Ovary (tissue), 9 donors: Measurements from ENCODE around the gene ZNF133. TPM values are rescaled to one million over a fixed set of nuclear protein-coding genes. Genes with fewer than 3 reads are reported as not detected.

Experiments
- DNase-seq, 5 donors: peaks; one replicate each; pipeline ENCODE4 v3.0.0-alpha.2; 2019 to 2020
- H3K27ac ChIP-seq, 2 donors: fragments of 200-600 bp; one replicate each; pipeline versions ENCODE4 v1.5.1 to v1.8.0; 2019 to 2022
- H3K27me3 ChIP-seq: fragments of 200-600 bp; one replicate; pipeline ENCODE4 v1.8.0; 2022
- H3K36me3 ChIP-seq: fragments of 200-600 bp; sonication (generic); one replicate; pipeline ENCODE4 v1.5.1; 2019
- H3K4me1 ChIP-seq: one replicate; pipeline ENCODE4 v1.8.1; 2013; ENCODE audit warnings: mild to moderate bottlenecking, moderate library complexity; ENCODE audit not compliant: insufficient read depth
- H3K4me3 ChIP-seq: fragments of 200-600 bp; sonication (generic); one replicate; pipeline ENCODE4 v1.5.1; 2017
- H3K9me3 ChIP-seq, 2 donors: fragments of 200-600 bp in 1 of 2; sonication (generic) in 1 of 2; one replicate each; pipeline versions ENCODE4 v1.5.1 to v1.8.1; 2013 to 2019; ENCODE audit warnings: mild to moderate bottlenecking in 1 of 2, moderate library complexity in 1 of 2
- CTCF ChIP-seq, 3 donors: fragments of 450-650 bp in 2 of 3; fragments of 200-600 bp in 1 of 3; IDR thresholded peaks; one replicate each; pipeline versions ENCODE4 v1.5.1 to v1.8.0; 2016 to 2022; ENCODE audit warnings: antibody characterized with exemption in 3 of 3, mild to moderate bottlenecking in 1 of 3
- EP300 ChIP-seq: sonication (generic); formaldehyde crosslinking; IDR thresholded peaks from one replicate; pipeline ENCODE4 v1.6.1; 2017; ENCODE audit warnings: antibody characterized with exemption
- POLR2A ChIP-seq: fragments of 450-650 bp; IDR thresholded peaks from one replicate; pipeline ENCODE4 v1.6.1; 2017; ENCODE audit warnings: antibody characterized with exemption, mild to moderate bottlenecking, moderate library complexity
- WGBS, 3 donors: extraction: QIAGEN DNeasy Blood & Tissue Kit in 1 of 3; methylation state at CpG; one replicate each; pipeline versions ENCODE4 v1.1.5 to v1.1.7; 2013 to 2017; 5-methylcytosine and 5-hydroxymethylcytosine counted together
- intact Hi-C, 4 donors: fragments of 100-400 bp; cut with DNase I; formaldehyde crosslinking; loops; one replicate each; pipeline versions ENCODE4 v1.11.0 to v1.15.1; 2022 to 2023
- polyA plus RNA-seq, 2 donors: library from polyadenylated mRNA; stranded (reverse); fragments of 200-250 nt in 1 of 2; fragments of 350-450 nt in 1 of 2; fragmentation: Illumina TruSeq in 1 of 2; extraction: RNeasy Lipid Tissue Mini Kit (QIAGEN cat#74804) in 1 of 2; gene quantifications; one replicate each; pipeline ENCODE4 v1.2.3, GENCODE V29; 2013 to 2014
- total RNA-seq, 7 donors: library from RNA; depleted of rRNA in 2 of 7; stranded (reverse); fragments of >200 nt in 2 of 7; fragmentation: NEBNext Ultra II Directional in 3 of 7; extraction: Animal tissue kit (Norgen Biotek cat#: 25700) in 3 of 7; gene quantifications; one replicate each; pipeline versions ENCODE4 v1.1.0 to v1.2.4, GENCODE V29; 2016 to 2023
- donor health status: DM: no; HTN: no; CAD: no; lungs with moderate emphysema.
- donor health status: DM: no; HTN: no; CAD: no.
- donor health status: Bipolar disorder and iron deficiency.
- donor health status: DM: yes; HTN: yes; CAD: no.
- donor health status: DM: no; HTN: no; CAD: no.
- donor health status: DM: yes; HTN: yes; CAD: no.

Gene ZNF133
- total and polyA plus RNA-seq, 9 donors, result 12.8 to 20.0 (median 14.5) TPM

GRCh38 chr20:18250217-18250616, 38.1 kb upstream of the ZNF133 start:
- H3K36me3 ChIP-seq, result no peaks in the 10 kb centered on the region
- no peak for TF ChIP-seq EP300
- TF ChIP-seq CTCF (IDR thresholded peaks at IDR 0.05), result no peak
- TF ChIP-seq POLR2A, result no peak
- intact Hi-C loops, result no loop called here
- no peak overlapping the region for H3K27ac ChIP-seq
- no peak overlapping the region for H3K4me3 ChIP-seq
- no peaks in the 10 kb centered on the region for H3K27me3 ChIP-seq
- no peaks in the 10 kb centered on the region for H3K4me1 ChIP-seq
- no peak for DNase-seq
- H3K9me3 ChIP-seq, result no peaks in the 10 kb centered on the region
- 77 to 86% (median 80%) methylated on average over 3 of the region's 3 CpGs for WGBS, 3 donors

- no peaks in the 10 kb centered on the region for H3K9me3 ChIP-seq
- no peak overlapping the region for H3K27ac ChIP-seq
- no peak overlapping the region for H3K4me3 ChIP-seq
- no peak for DNase-seq
- H3K27me3 ChIP-seq, result no peaks in the 10 kb centered on the region
- TF ChIP-seq CTCF (IDR thresholded peaks at IDR 0.05) (no peak), EP300 (no peak), POLR2A (no peak)
- no peaks in the 10 kb centered on the region for H3K36me3 ChIP-seq
- no peaks in the 10 kb centered on the region for H3K4me1 ChIP-seq
- 80 to 83% (median 83%) methylated on average over 20 of the region's 20 CpGs for WGBS, 3 donors
- intact Hi-C loops, result no loop called here
Measured at GRCh38 chr20:18252597-18253451, 35.5 kb upstream of the ZNF133 start.

GRCh38 chr20:18254615-18255014, 33.7 kb upstream of the ZNF133 start:
- Histone ChIP-seq H3K36me3 (no peaks in the 10 kb centered on the region), H3K4me3 (no peak overlapping the region), H3K27ac (no peak overlapping the region), H3K4me1 (no peaks in the 10 kb centered on the region), H3K27me3 (no peaks in the 10 kb centered on the region), H3K9me3 (no peaks in the 10 kb centered on the region)
- 37 to 54% (median 41%) methylated on average over 3 of the region's 3 CpGs for WGBS, 3 donors
- no peak for DNase-seq
- no peak for TF ChIP-seq EP300
- TF ChIP-seq CTCF (IDR thresholded peaks at IDR 0.05), result no peak
- no peak for TF ChIP-seq POLR2A
- intact Hi-C loops, result no loop called here

- Histone ChIP-seq H3K4me3 (no peak overlapping the region), H3K27ac (no peak overlapping the region), H3K27me3 (no peaks in the 10 kb centered on the region), H3K9me3 (no peaks in the 10 kb centered on the region), H3K4me1 (no peaks in the 10 kb centered on the region), H3K36me3 (no peaks in the 10 kb centered on the region)
- WGBS, 3 donors, result 87 to 94% (median 92%) methylated on average over 1 of the region's 1 CpG
- intact Hi-C loops, result no loop called here
- TF ChIP-seq EP300 (no peak), POLR2A (no peak), CTCF (IDR thresholded peaks at IDR 0.05) (no peak)
- DNase-seq, result no peak
Measured at GRCh38 chr20:18255526-18255925, 32.8 kb upstream of the ZNF133 start.
